22Rv1 (cell line): ENCODE measurements around the gene THRA.

ENCODE experiments used
- H3K27ac ChIP-seq: fragments of 450-650 bp; 2 replicates; pipeline ENCODE4 v1.5.1; 2017
- ZFX ChIP-seq: fragments of 450-650 bp; IDR thresholded peaks from 2 replicates; pipeline ENCODE4 v1.6.1; 2017; ENCODE audit warnings: antibody characterized with exemption, borderline replicate concordance
- TF ChIP-seq, protein P1 (sequence below): fragments of 450-650 bp; IDR thresholded peaks from 2 replicates; pipeline ENCODE4 v1.5.1; 2017; ENCODE audit warnings: mild to moderate bottlenecking

THRA gene

DNA sequence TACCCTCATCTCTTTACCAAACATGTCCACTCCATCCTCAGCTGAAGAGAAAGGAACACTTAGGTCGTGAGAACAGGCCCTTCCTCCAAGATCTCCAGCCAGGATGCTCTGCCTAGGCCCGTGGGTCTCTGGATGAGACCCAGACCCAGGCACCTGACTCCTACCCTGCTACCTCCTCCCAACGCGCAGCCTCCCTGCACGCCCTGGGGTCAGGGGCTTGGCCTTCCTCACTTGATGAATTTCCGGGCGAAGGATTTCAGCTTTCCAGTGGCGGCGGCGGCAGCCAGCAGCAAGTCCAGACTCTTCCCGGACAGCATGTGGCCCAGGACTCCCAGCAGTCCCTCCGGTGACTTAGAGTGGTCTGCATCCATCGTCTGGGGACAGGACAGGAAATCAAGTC, 34.2 kb upstream of the THRA start:
- no peak for TF ChIP-seq ZFX
- TF ChIP-seq, protein P1, sequence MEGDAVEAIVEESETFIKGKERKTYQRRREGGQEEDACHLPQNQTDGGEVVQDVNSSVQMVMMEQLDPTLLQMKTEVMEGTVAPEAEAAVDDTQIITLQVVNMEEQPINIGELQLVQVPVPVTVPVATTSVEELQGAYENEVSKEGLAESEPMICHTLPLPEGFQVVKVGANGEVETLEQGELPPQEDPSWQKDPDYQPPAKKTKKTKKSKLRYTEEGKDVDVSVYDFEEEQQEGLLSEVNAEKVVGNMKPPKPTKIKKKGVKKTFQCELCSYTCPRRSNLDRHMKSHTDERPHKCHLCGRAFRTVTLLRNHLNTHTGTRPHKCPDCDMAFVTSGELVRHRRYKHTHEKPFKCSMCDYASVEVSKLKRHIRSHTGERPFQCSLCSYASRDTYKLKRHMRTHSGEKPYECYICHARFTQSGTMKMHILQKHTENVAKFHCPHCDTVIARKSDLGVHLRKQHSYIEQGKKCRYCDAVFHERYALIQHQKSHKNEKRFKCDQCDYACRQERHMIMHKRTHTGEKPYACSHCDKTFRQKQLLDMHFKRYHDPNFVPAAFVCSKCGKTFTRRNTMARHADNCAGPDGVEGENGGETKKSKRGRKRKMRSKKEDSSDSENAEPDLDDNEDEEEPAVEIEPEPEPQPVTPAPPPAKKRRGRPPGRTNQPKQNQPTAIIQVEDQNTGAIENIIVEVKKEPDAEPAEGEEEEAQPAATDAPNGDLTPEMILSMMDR = no peak
- no peak overlapping the region for H3K27ac ChIP-seq

DNA sequence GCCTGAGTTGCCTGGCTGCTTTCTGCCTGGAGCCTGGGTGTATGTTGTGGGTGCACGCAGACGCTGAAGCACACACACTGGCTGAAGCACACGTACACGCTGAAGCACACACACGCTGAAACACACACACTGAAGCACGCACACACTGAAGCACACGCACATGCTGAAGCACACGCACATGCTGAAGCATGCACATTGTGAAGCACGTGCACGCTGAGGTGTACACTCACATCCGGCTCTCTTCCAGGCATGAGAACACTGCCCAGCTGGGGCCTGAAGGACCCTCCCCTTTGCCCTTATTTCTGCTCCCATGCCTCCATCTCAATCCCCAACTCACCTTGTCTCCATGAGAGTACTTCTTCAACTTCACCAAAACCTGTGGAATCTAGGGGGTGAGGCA, 31.1 kb upstream of the THRA start:
- H3K27ac ChIP-seq = no peak overlapping the region
- TF ChIP-seq, protein P1 = no peak
- no peak for TF ChIP-seq ZFX

DNA sequence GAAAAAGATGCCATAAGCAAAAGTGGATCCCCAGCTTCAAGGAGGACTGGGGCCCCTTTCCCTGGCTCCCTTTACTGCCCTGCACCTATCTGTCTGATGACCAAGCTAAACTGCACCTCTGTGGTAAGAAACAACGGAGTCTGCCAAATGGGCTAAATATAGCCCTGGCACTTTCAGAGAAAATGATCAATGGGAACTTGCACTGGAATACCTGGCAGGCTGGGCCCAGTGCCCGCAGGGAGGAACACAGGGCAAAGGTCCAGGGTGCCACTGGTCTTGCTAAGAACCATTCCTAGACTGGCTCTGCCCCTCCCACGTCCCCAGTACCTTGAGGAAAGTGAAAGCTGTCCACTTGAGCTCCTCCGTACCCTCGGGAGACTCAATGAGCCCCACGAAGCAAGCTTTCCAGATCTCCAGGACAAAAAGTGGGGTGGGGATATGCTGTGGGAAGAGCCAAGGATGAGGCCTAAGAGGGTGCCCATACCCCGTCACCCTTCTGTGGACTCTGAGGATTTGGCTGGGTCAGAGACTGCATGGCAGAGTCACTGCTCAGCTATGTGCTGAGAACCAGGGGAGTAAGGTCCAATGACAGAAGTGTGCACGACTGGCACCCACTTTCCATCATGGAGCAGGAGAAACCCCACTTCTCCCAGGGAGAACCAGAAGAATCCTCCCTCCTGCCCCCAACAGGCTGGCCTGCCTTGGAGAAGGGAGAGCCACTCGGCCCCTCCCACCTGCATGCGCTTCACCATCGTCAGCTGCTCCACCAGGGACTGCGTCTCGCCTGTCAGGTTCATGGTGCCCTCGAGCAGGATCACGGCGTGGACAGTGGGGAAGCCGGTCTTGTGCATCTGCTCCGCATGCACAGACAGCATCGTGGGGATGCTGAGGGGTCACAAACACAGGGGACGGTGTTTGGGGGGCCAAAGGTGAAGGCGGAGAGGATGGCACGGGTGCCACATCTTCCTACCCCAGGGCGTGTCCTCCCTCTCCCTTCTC, 30.1 kb upstream of the THRA start:
- TF ChIP-seq, protein P1 = no peak
- TF ChIP-seq ZFX = no peak
- H3K27ac ChIP-seq = no peak overlapping the region

DNA sequence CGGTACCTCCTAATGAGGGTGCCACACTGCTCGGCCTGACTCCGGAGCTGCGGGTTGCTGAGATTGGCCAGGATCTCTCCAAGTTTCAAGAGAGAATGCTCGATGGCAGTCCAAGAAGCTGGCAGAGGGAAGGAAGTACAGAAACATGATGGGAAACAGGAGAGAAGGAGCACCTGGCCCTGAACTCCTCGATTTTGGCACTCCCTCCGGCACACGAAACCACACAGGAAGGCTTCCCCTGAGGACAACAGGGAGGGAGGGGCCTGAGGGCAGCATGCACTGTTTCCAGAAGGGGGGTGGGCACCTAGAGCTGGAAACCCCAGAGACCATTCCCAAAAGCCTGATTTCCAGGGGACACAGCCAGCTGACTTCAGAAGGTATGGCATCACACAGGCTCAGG, 29.4 kb upstream of the THRA start:
- no peak for TF ChIP-seq ZFX
- TF ChIP-seq, protein P1 = no peak
- no peak overlapping the region for H3K27ac ChIP-seq

DNA sequence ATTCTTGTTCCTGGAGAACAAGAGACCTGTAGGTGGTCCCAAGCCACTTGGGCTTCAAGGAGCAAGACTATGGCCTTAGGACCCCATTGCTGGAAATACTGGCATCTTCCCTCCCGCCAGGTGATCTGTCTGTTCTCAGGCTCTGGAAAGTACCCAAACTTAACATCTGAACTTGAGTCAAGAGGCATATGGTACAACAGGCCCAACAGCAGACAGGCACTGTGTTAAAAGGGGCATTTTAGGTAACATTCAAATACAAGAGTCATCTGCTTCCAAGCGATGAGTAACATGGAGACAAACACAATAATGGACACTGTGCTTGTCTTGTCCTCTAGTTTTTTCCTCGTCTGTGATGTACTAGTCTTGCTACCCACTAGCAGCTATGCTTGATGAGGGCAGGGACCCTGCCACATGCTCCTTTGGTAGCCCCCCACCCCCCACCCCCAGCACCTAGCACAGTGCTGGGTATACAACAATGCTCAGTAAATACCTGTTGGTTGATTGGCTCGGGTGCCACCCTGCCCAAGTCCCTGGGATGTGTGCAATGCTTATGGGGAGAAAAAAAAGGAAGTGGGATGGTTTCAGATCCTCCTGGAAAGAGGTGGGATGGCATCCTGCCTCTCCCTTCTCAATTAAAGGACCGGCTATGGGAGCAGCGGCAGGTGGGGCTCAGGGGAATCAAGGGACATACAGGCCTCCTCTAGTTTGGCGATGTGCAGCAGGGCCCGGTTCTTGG, 28.2 kb upstream of the THRA start:
- TF ChIP-seq, protein P1 = no peak
- no peak for TF ChIP-seq ZFX
- H3K27ac ChIP-seq = no peak overlapping the region

DNA sequence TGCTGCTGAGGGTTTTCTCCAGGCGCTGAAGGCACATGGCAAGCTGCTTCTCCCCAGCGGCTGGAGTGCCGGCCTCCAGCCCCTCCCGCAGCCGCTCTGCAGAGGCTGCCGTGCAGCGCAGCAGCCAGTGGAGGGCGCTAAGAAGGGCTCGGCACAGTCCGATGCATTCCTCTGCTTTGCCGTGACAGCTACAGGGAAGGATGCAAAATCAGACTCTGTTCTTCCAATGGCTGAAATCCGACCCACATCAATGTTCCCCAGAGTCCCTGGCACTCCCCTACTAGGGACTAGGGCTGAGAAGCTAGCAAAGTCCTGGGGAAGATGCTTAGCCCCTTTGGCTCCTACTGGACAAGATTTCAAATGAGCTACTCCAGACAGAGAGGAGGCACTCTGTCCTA, 27.6 kb upstream of the THRA start:
- no peak overlapping the region for H3K27ac ChIP-seq
- no peak for TF ChIP-seq ZFX
- TF ChIP-seq, protein P1 = peak; percentile 78

DNA sequence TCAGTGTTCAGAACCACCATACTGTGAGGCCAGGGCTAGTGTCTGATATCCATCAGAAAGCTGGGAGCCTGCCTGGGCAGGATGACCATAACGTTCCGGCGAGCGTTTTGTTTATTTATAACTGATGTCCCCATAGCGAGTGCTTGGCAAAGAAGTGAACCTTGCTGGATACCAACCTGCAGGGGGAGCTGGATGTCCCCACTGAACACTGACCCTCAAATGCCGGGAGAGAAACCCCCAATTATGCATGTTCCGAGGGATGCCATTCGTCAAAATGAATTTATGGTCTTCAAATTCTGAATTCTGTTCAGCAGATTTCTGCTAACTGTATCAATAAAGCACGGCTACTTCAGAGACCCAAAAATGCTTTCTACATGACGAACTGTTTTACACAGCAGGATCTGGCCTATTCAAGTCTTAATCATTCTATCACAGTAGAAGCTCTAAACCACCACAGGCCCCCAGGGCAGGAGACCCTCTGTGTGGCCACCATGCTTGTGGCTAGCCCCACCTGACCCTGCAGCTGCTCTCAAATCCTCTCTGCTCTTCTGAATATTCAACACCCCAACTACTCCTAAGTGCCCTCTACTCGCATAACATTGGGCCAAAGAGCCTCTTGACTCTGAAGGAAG, 23.8 kb upstream of the THRA start:
- TF ChIP-seq ZFX = no peak
- TF ChIP-seq, protein P1 = peak; percentile 54
- no peak overlapping the region for H3K27ac ChIP-seq
